H1 (cell line): ENCODE measurements around the gene MARK3. TPM values are rescaled to one million over a fixed set of nuclear protein-coding genes. Genes with fewer than 3 reads are reported as not detected.

ENCODE experiments used
- CTCF ChIA-PET: fragments of 300-600 bp; sonication (Branson Sonifier 250); formaldehyde crosslinking; loops from one replicate; lab custom pipeline; 2021; ENCODE audit not compliant: partially characterized antibody; lab: Charles Lee
- POLR2A ChIA-PET: fragments of 300-600 bp; sonication (Branson Sonifier 250); formaldehyde crosslinking; loops from one replicate; lab custom pipeline; 2021; ENCODE audit warnings: inconsistent platforms; ENCODE audit not compliant: partially characterized antibody; lab: Charles Lee
- DNase-seq, 2 experiments: peaks; one replicate each; pipeline versions ENCODE4 v3.0.0 to v3.0.0-alpha.2; 2010 to 2022; ENCODE audit warnings: low spot score in 2 of 2, low read depth in 1 of 2, mixed read lengths in 1 of 2
- FAIRE-seq: peaks from 2 replicates; lab custom pipeline; 2011; peaks lifted over from hg19 to GRCh38; lab: Jason Lieb, UNC
- H2AFZ ChIP-seq: 2 replicates; pipeline ENCODE4 v1.8.1; 2012; ENCODE audit warnings: low read length, inconsistent platforms
- H2AK5ac ChIP-seq: 2 replicates; pipeline ENCODE4 v1.6.1; 2013; ENCODE audit warnings: low read depth, low read length
- H2BK120ac ChIP-seq: replicated peaks from 2 replicates; pipeline ENCODE3; 2013; ENCODE audit warnings: low read depth, low read length, inconsistent platforms
- H2BK12ac ChIP-seq: 2 replicates; pipeline ENCODE4 v1.6.1; 2013; ENCODE audit warnings: low read depth, low read length
- H2BK15ac ChIP-seq: 2 replicates; pipeline ENCODE4 v1.6.1; 2013; ENCODE audit warnings: low read length
- H2BK20ac ChIP-seq: 2 replicates; pipeline ENCODE4 v1.6.1; 2013; ENCODE audit warnings: low read length
- H2BK5ac ChIP-seq: 2 replicates; pipeline ENCODE4 v1.6.1; 2013; ENCODE audit warnings: low read depth, low read length
- H3K14ac ChIP-seq: 2 replicates; pipeline ENCODE4 v1.6.1; 2013; ENCODE audit warnings: inconsistent platforms; ENCODE audit not compliant: insufficient read length
- H3K18ac ChIP-seq: 2 replicates; pipeline ENCODE4 v1.6.1; 2013; ENCODE audit warnings: low read length; ENCODE audit errors: extremely low read depth
- H3K23ac ChIP-seq: 2 replicates; pipeline ENCODE4 v1.6.1; 2013; ENCODE audit warnings: inconsistent platforms; ENCODE audit not compliant: insufficient read length
- H3K23me2 ChIP-seq: 2 replicates; pipeline ENCODE4 v1.6.1; 2013; ENCODE audit warnings: low read depth, low read length
- H3K27ac ChIP-seq: 2 replicates; pipeline ENCODE4 v1.6.1; 2011; ENCODE audit warnings: low read depth, low read length, inconsistent platforms
- H3K27me3 ChIP-seq, 4 experiments: replicated peaks in 1 of 4; 1 replicate in 1 of 4; 2 replicates in 3 of 4; pipeline versions ENCODE4 v1.6.1 to v1.8.1; 2011 to 2013; ENCODE audit warnings: low read length in 3 of 4, mild to moderate bottlenecking in 3 of 4, inconsistent platforms in 2 of 4, mixed read lengths in 2 of 4, moderate library complexity in 1 of 4; ENCODE audit not compliant: control insufficient read depth in 3 of 4, insufficient read depth in 3 of 4; ENCODE audit errors: extremely low read depth in 1 of 4
- H3K36me3 ChIP-seq, 4 experiments: 2 replicates each; pipeline versions ENCODE4 v1.6.1 to v1.8.1; 2011 to 2013; ENCODE audit warnings: mild to moderate bottlenecking in 4 of 4, low read length in 3 of 4, moderate library complexity in 2 of 4, control low read depth in 1 of 4, inconsistent platforms in 1 of 4; ENCODE audit not compliant: insufficient read depth in 4 of 4, control insufficient read depth in 2 of 4
- H3K4ac ChIP-seq: replicated peaks from 2 replicates; pipeline ENCODE3; 2013; ENCODE audit warnings: low read length, low read depth, mixed read lengths, inconsistent platforms; ENCODE audit not compliant: insufficient read length
- H3K4me1 ChIP-seq, 4 experiments: replicated peaks in 1 of 4; 1 replicate in 1 of 4; 2 replicates in 3 of 4; pipeline versions ENCODE4 v1.6.1 to v1.8.1; 2011 to 2013; ENCODE audit warnings: low read length in 3 of 4, inconsistent platforms in 2 of 4, mixed read lengths in 1 of 4; ENCODE audit not compliant: insufficient read depth in 4 of 4, control insufficient read depth in 3 of 4
- H3K4me2 ChIP-seq, 2 experiments: 2 replicates each; pipeline versions ENCODE4 v1.6.1 to v1.8.1; 2011 to 2013; ENCODE audit warnings: low read depth in 2 of 2, low read length in 2 of 2, control low read depth in 1 of 2, inconsistent platforms in 1 of 2, mild to moderate bottlenecking in 1 of 2; ENCODE audit not compliant: insufficient read depth in 1 of 2
- H3K4me3 ChIP-seq, 4 experiments: fragments of 200-600, 300-600 bp in 1 of 4; sonication (generic), shearing (Covaris generic), sonication (Bioruptor Twin) in 1 of 4; 2 replicates each; pipeline versions ENCODE4 v1.5.1 to v1.8.1; 2011 to 2016; ENCODE audit warnings: low read length in 4 of 4, low read depth in 3 of 4, control low read depth in 2 of 4, inconsistent platforms in 2 of 4, mild to moderate bottlenecking in 2 of 4, mixed read lengths in 1 of 4, moderate library complexity in 1 of 4; ENCODE audit not compliant: insufficient read depth in 2 of 4; ENCODE audit errors: extremely low read depth in 1 of 4
- H3K56ac ChIP-seq: replicated peaks from 2 replicates; pipeline ENCODE3; 2013; ENCODE audit warnings: low read depth, mild to moderate bottlenecking, mixed read lengths, low read length, inconsistent platforms; ENCODE audit not compliant: insufficient read length
- H3K79me1 ChIP-seq: 2 replicates; pipeline ENCODE4 v1.6.1; 2013; ENCODE audit warnings: low read depth, low read length, control low read depth
- H3K79me2 ChIP-seq, 2 experiments: 2 replicates each; pipeline versions ENCODE4 v1.6.1 to v1.8.1; 2012 to 2013; ENCODE audit warnings: low read length in 2 of 2, mild to moderate bottlenecking in 2 of 2, inconsistent platforms in 1 of 2; ENCODE audit not compliant: insufficient read depth in 2 of 2, control insufficient read depth in 1 of 2
- H3K9ac ChIP-seq, 4 experiments: replicated peaks in 1 of 4; 1 replicate in 1 of 4; 2 replicates in 3 of 4; pipeline versions ENCODE4 v1.6.1 to v1.8.1; 2011 to 2013; ENCODE audit warnings: low read depth in 3 of 4, low read length in 3 of 4, control low read depth in 2 of 4, mild to moderate bottlenecking in 2 of 4, moderate library complexity in 2 of 4, inconsistent platforms in 1 of 4; ENCODE audit errors: extremely low read depth in 1 of 4
- H3K9me3 ChIP-seq, 2 experiments: 2 replicates each; pipeline versions ENCODE4 v1.6.1 to v1.8.1; 2012 to 2013; ENCODE audit warnings: mild to moderate bottlenecking in 2 of 2, moderate library complexity in 2 of 2, control low read depth in 1 of 2, inconsistent platforms in 1 of 2, low read depth in 1 of 2, low read length in 1 of 2, mixed read lengths in 1 of 2; ENCODE audit not compliant: insufficient read depth in 2 of 2
- H4K20me1 ChIP-seq, 2 experiments: replicated peaks in 1 of 2; 2 replicates each; pipeline versions ENCODE3 to v1.8.1; 2011 to 2013; ENCODE audit warnings: inconsistent platforms in 2 of 2, low read length in 2 of 2, mild to moderate bottlenecking in 1 of 2; ENCODE audit not compliant: insufficient read depth in 2 of 2, control insufficient read depth in 1 of 2
- H4K5ac ChIP-seq: 2 replicates; pipeline ENCODE4 v1.6.1; 2013; ENCODE audit warnings: low read length, low read depth, mixed read lengths, inconsistent platforms; ENCODE audit not compliant: insufficient read length
- H4K8ac ChIP-seq: 2 replicates; pipeline ENCODE4 v1.8.0; 2013; ENCODE audit warnings: mild to moderate bottlenecking, moderate library complexity, low read length, inconsistent platforms; ENCODE audit not compliant: insufficient read depth; ENCODE audit errors: extremely low read depth
- H4K91ac ChIP-seq: replicated peaks from 2 replicates; pipeline ENCODE3; 2013; ENCODE audit warnings: low read length, mixed read lengths, inconsistent platforms; ENCODE audit not compliant: insufficient read length
- EZH2 ChIP-seq: fragments of 200-600 bp; sonication (generic); IDR thresholded peaks from 2 replicates; pipeline ENCODE4 v1.7.1; 2012; ENCODE audit warnings: low read depth, mild to moderate bottlenecking, moderate library complexity, low read length, inconsistent platforms; ENCODE audit not compliant: severe bottlenecking
- FOSL1 ChIP-seq: IDR thresholded peaks from 2 replicates; pipeline ENCODE4 v1.6.1; 2011; ENCODE audit warnings: mild to moderate bottlenecking, low read depth, low read length, moderate library complexity; ENCODE audit not compliant: insufficient read depth
- JUND ChIP-seq: IDR thresholded peaks from 2 replicates; pipeline ENCODE4 v1.6.1; 2011; ENCODE audit warnings: mild to moderate bottlenecking, improper control_type of control experiment, low read length
- MAFK ChIP-seq: IDR thresholded peaks from 2 replicates; pipeline ENCODE4 v1.6.1; 2012; ENCODE audit warnings: low read depth, mild to moderate bottlenecking, improper control_type of control experiment, low read length
- MAX ChIP-seq: IDR thresholded peaks from 2 replicates; pipeline ENCODE4 v1.6.1; 2012; ENCODE audit warnings: inconsistent platforms
- RFX5 ChIP-seq: IDR thresholded peaks from 2 replicates; pipeline ENCODE4 v1.6.1; 2011; ENCODE audit warnings: low read depth, low read length, improper control_type of control experiment, borderline replicate concordance
- SIN3A ChIP-seq, 2 experiments: IDR thresholded peaks in 1 of 2; conservative IDR thresholded peaks in 1 of 2; 2 replicates each; pipeline ENCODE4 v1.6.1; 2011 to 2012; ENCODE audit warnings: low read length in 2 of 2, improper control_type of control experiment in 1 of 2, low read depth in 1 of 2, mild to moderate bottlenecking in 1 of 2
- SIRT6 ChIP-seq: IDR thresholded peaks from one replicate; pipeline ENCODE4 v1.7.1; 2012; ENCODE audit warnings: low read length, inconsistent platforms
- TBP ChIP-seq: IDR thresholded peaks from 2 replicates; pipeline ENCODE4 v1.6.1; 2011; ENCODE audit warnings: low read depth, low read length, improper control_type of control experiment
- TCF12 ChIP-seq: IDR thresholded peaks from 2 replicates; pipeline ENCODE4 v1.6.1; 2011; ENCODE audit warnings: low read depth, mild to moderate bottlenecking, low read length
- WGBS, 2 experiments: shearing (Covaris generic) in 1 of 2; methylation state at CpG; one replicate each; pipeline versions ENCODE4 v1.1.6 to v1.1.7; 2013 to 2015; ENCODE audit warnings: low lambda C conversion rate in 2 of 2, mixed read lengths in 2 of 2, inconsistent platforms in 1 of 2, low coverage in 1 of 2, missing lambda C conversion rate in 1 of 2; ENCODE audit not compliant: insufficient replicate concordance in 2 of 2, insufficient coverage in 1 of 2, insufficient read length in 1 of 2; ENCODE audit errors: extremely low coverage in 1 of 2, missing lambda C conversion rate in 1 of 2; 5-methylcytosine and 5-hydroxymethylcytosine counted together
- polyA plus RNA-seq, 7 experiments: library from polyadenylated mRNA; depleted of rRNA in 3 of 7; stranded (reverse) in 5 of 7; unstranded in 2 of 7; fragments of >200 nt in 5 of 7; fragments of 200-250 nt in 2 of 7; gene quantifications; 1 replicate in 5 of 7; 2 replicates in 1 of 7; 4 replicates in 1 of 7; pipeline versions ENCODE4 v1.2.1 to v1.2.3, GENCODE V29; 2011 to 2013; ENCODE audit warnings: missing spikeins in 2 of 7, mixed read lengths in 2 of 7
- total RNA-seq: library from RNA; stranded (reverse); fragmentation: NEBNext Ultra II Directional; extraction: Animal tissue kit (Norgen Biotek cat#: 25700); gene quantifications from 2 replicates; pipeline ENCODE4 v1.2.1, GENCODE V29; 2021

MARK3 gene
- total and polyA plus RNA-seq, 2 of the 8 experiments (the other 6 are each of a cell fraction or from before 2014, with no cell fraction given), result 39.4 to 76.9 TPM

- CTCF ChIA-PET, result interaction anchor here (12.5 to 28.8 kb wide), 2 partner anchors 17 to 20 kb away, joined by 230 to 921 read pairs; partner anchors contain the start of gene CKB
- Histone ChIP-seq H3K79me2 (peaks cover 5 to 23% of the 10 kb centered on the region in 2 experiments; a peak in 3 of 4 replicates), H2BK120ac (no peak overlapping the region), H4K8ac (peak overlapping the region; percentile 35; the same call in 1 of the 2 replicates), H2BK5ac (no peak overlapping the region), H3K27ac (no peak overlapping the region), H2BK20ac (no peak overlapping the region), H3K56ac (no peak overlapping the region), H4K20me1 (peaks cover 5 to 20% of the 10 kb centered on the region in 2 experiments), H3K36me3 (no peaks in the 10 kb centered on the region; a peak in 1 of 8 replicates), H3K23me2 (peaks cover 16% of the 10 kb centered on the region; the same call in 1 of the 2 replicates), H3K9me3 (no peaks in the 10 kb centered on the region), H3K79me1 (peaks cover 18% of the 10 kb centered on the region), H3K9ac (no peak overlapping the region), H3K4me1 (peaks cover 0 to 16% (median 14%) of the 10 kb centered on the region in 4 experiments; a peak in 6 of 7 replicates), H3K4ac (no peak overlapping the region), H2BK15ac (no peak overlapping the region), H3K23ac (no peak overlapping the region), H4K91ac (no peak overlapping the region), H3K27me3 (peaks cover 3 to 23% (median 13%) of the 10 kb centered on the region in 4 experiments), H2AK5ac (peak overlapping the region; percentile 53; the same call in 1 of the 2 replicates), H3K4me2 (no peak overlapping the region), H3K4me3 (no peak overlapping the region), H3K18ac (no peak overlapping the region), H3K14ac (no peak overlapping the region), H2BK12ac (0 out of 2 replicates have a peak overlapping the region, but pooled peaks have one; percentile 27), H2AFZ (no peak overlapping the region), H4K5ac (no peak overlapping the region)
- no peak for DNase-seq
- no peak for FAIRE-seq
- POLR2A ChIA-PET, result interaction anchor here (9.6 to 29.8 kb wide), 2 partner anchors 8 to 14 kb away, joined by 140 to 844 read pairs; partner anchors contain the start of gene CKB
- 81% methylated on average over 8 of the region's 8 CpGs; no CpG with 5 or more reads in 1 of the 2 experiments for WGBS, 2 experiments
- TF ChIP-seq TBP (no peak), FOSL1 (no peak), MAX (no peak), SIN3A (conservative IDR thresholded peaks at IDR 0.05 in 1 of 2, IDR thresholded peaks at IDR 0.05 in 1 of 2; ENCODE audit: low read depth in 1 of 2, low read length in 2 of 2) (no peak), RFX5 (no peak), MAFK (no peak), SIRT6 (no peak), EZH2 (no peak), TCF12 (no peak), JUND (no peak)
Observed at GRCh38 chr14:103526247-103526913, 141.2 kb downstream of the MARK3 start.
